Left ventricle myocardium superior (tissue), 1 donor: Measurements from ENCODE around the gene PPP1CB. TPM values are rescaled to one million over a fixed set of nuclear protein-coding genes. Genes with fewer than 3 reads are reported as not detected.

ENCODE experiments used
- ATAC-seq: fragments of 200-7000 bp; cut with Tn5 transposase; one replicate; pipeline ENCODE4 v1.9.1; 2020; ENCODE audit warnings: mild to moderate bottlenecking, moderate library complexity
- DNase-seq: peaks from one replicate; pipeline ENCODE4 v3.0.0-alpha.2; 2020
- intact Hi-C: fragments of 100-400 bp; cut with micrococcal nuclease; formaldehyde crosslinking; loops from one replicate; pipeline ENCODE4 v1.11.0; 2022
- long read RNA-seq: library from polyadenylated mRNA; unstranded; transcript quantifications from one replicate; pipeline ENCODE4 v2.0.0, GENCODE V29; 2021
- total RNA-seq: library from RNA; stranded (reverse); fragmentation: NEBNext Ultra II Directional; extraction: Animal tissue kit (Norgen Biotek cat#: 25700); gene quantifications from one replicate; pipeline ENCODE4 v1.2.1, GENCODE V29; 2021
- donor health status: DM: no; HTN: yes; CAD: no; lungs with severe emphysema.

The PPP1CB gene
- total RNA-seq = 434 TPM
- long read RNA-seq, full-length matches to known transcripts = 801 of 828 reads
- long read RNA-seq, partial matches to known transcripts = 12 of 828 reads
- long read RNA-seq, other reads (novel, unspliced or antisense) = 15 of 828 reads

DNA sequence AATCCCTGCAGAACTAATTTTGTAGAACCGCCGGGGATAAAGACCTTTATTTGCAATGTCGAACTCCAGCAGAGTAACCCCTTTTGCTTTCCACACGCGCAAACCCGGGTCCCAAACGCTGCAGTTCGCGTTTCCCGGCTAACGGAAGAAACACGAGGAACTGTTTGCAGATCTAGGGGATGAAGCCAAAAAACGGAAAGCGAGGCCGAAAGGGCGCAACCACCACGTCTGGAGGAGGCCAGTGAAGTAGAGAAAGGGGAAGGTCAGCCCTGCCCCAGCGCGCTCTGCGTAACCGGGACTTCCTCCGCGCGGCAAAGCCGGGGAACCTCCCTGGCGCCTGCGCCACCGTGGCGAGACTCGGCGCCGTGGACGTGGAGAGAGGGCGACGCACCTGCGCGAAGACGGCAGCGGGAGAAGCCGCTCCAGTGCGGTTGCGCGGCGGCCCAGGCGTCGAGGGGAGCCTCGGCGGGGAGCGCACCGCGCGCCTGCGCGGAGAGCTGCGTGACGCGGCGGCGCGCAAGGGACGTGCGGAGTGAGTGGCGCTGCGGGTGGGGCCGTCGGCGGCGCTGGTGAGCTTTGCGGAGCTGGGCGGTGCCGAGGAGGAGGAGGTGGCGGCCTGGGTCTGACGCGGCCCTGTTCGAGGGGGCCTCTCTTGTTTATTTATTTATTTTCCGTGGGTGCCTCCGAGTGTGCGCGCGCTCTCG, at the start of gene PPP1CB:
Gene PPP1CB, plus strand, starts transcription at position 579 of the 704 bp plus-strand sequence. CDS start 295 bp downstream, outside the sequence.
- ATAC-seq = peak; percentile 95
- intact Hi-C loops = loop anchor here (5.0 kb wide), 1 partner anchor 159 kb away; no protein-coding TSS in a partner anchor

DNA sequence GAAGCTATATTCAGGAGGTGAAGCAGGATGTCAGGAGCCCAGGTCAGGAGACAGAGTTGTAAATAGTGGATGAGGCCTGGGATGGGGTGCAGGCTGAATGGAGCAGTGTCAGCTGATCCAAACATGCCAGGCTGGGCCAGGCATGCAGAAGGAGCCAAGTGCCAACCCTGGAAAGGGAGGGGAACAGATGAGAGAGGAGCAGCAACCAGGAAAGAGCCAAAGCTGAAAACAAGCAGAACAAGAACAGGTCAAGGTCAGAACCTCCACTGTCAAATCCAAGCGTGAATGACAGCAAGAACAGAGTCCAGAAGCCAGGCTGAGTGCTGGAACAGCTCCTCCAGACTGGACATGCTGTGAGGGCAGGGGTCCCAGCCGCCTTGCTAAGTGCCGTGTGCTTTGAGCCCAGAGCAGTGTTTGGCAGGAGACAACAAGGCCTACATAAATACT, 49.2 kb upstream of the PPP1CB start:
- DNase-seq (peak; percentile 78), ATAC-seq (peak; percentile 98)
- intact Hi-C loops = no loop called here

More for the DNA sequence above, at the start of gene PPP1CB:
- DNase-seq = peak; percentile 98

GRCh38 chr2:28702878-28703277, 48.8 kb upstream of the PPP1CB start:
- no peak for ATAC-seq
- intact Hi-C loops = no loop called here
- DNase-seq = no peak

DNA sequence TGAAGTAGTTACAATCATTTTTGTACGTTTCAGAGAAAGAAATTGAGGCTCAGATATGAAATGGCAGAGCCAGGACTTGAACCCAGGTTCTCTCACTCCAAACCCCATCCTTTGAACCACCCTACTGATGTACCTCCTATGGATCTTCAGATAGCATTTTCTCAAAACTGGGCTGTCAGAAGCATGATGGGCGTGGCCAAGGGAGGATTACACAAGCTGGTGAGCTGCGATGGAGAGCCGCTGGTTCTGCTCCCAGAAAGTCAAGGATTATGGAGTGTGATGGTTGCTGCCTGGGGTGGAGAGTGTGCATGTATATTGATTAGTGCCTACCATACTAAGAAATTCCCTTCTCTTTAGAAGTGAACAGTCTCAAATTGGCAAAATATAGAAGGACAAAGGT, 47.0 kb upstream of the PPP1CB start:
- DNase-seq (no peak), ATAC-seq (no peak)
- intact Hi-C loops = no loop called here

DNA sequence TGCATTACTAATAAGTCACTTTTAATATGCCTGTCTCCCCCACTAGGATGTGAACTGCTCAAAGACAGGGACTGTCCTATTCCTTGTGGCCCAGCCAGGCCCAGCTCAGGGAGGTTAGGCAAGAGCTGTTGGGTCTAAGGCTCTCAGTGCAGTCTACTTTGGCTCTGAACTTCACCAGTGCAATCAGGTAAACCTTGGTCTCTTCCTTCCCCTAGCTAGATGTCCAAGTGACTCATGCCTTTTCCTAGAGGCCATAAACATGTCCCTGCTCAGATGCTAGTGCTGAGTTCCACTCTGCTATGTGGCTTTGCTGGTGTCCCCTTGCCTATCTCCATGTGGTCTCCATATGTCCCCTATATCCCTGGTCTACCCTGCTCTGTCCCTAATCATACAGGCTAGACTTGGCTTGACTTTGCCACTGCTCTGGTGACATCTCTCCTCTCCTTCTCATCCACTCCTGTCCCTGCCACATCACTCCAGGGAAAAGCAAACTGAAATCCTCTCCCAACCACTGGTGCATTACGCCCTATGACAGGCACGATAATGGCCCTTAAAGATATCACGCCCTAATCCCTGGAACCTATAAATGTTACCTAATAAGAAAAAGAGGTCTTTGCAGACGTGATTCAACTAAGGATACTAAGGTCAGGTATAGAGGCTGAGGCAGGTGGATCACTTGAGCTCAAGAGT, 45.7 kb upstream of the PPP1CB start:
- ATAC-seq (no peak), DNase-seq (no peak)
- intact Hi-C loops = no loop called here

DNA sequence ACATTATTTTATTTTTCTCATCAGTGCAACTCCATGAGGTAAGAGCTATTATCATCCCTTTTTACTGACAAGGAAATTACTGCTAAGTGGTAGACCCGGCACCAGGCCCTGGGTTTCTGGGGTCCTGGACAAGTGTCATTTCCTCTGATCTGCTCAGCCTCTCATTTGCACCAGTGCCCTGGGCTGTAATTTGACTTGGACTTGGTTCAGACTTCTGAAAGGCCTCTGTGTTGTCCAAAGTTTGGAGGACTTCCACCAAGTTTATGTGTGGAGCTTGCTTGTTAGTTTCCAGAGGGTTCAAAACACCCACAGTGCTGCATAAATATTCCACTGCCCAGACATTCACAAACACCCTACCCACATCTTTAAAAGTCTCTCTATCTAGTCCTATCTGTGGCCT, 44.0 kb upstream of the PPP1CB start:
- DNase-seq = no peak
- no peak for ATAC-seq
- intact Hi-C loops = no loop called here

- DNase-seq (no peak), ATAC-seq (no peak)
- intact Hi-C loops = no loop called here
Measured at GRCh38 chr2:28709101-28709500, 42.5 kb upstream of the PPP1CB start.

GRCh38 chr2:28710545-28710944, 41.1 kb upstream of the PPP1CB start:
- peak; percentile 40 for ATAC-seq
- intact Hi-C loops = no loop called here
- DNase-seq = no peak

DNA sequence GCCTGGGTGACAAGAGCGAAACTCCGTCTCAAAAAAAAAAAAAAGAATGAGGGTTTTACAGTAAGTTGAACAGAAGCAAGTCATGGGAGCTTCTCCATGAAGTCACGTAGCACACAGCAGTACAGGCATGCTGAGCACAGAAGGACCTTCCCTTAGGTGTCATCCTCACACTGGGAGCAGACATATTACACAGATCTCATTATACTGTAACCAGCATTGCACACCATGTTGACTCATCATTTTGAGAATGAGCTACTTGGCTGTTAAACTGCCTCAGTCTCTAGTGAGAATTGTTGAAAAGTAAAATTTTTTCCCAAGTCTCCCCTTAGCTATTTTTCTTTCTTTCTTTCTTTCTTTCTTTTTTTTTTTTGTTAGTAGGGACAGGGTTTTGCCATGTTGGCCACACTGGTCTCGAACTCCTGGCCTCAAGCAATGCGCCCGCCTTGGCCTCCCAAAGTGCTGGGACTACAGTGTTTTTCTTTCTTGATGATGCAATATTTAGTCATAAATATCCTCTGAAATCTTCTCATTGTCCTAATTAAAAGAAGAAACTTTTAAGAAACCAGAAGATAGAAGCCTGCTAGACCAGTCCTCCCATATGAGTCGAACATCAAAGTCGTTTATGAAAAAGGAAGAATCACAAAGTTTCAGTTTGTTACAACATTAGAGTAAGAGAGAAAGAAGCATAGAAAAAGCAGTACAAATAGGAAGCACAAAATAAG, 37.9 kb upstream of the PPP1CB start:
- ATAC-seq = no peak
- intact Hi-C loops = no loop called here
- DNase-seq = no peak

GRCh38 chr2:28716265-28716865, 35.3 kb upstream of the PPP1CB start:
- ATAC-seq = peak; percentile 84
- intact Hi-C loops = no loop called here

DNA sequence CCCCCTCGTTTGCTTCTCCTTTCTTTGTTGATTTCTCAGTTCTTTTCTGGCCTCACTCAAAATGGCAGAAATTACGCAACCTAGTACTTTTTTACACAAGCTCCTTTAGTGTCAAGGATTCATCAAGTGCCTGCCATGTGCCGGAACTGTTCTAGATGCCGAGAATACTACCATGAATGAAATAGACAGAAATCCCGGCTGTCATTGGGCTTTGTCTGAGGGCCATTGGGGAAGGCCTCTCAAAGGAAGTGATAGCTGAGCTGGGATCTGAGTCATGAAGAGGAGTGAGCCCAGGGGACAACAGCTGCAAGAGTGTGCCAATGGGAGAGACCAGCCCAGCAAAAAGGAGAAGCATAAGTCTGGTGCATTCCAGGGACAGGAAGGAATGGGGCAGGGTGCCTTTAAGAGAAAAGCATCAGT, 34.3 kb upstream of the PPP1CB start:
- intact Hi-C loops = no loop called here

More at GRCh38 chr2:28716265-28716865, 35.3 kb upstream of the PPP1CB start:
- DNase-seq = no peak

DNA sequence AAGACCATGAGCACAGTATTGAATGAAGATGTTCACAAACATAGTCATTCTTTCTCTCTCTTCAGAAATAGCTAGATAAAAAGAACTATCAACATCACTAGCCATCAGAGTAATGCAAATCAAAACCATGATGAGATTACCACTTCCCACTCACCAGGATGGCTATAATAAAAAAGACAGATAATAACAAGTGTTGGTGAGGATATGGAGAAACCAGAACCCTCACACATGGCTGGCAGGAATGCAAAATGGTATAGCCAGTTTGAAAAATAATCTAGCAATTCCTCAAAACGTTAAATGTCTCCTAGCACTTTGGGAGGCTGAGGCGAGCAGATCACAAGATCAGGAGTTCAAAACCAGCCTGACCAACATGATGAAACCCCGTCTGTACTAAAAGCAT, 31.3 kb upstream of the PPP1CB start:
- no peak for DNase-seq
- no peak for ATAC-seq
- intact Hi-C loops = no loop called here

More for the DNA sequence above, 34.3 kb upstream of the PPP1CB start:
- ATAC-seq (peak; percentile 89), DNase-seq (peak; percentile 49)

DNA sequence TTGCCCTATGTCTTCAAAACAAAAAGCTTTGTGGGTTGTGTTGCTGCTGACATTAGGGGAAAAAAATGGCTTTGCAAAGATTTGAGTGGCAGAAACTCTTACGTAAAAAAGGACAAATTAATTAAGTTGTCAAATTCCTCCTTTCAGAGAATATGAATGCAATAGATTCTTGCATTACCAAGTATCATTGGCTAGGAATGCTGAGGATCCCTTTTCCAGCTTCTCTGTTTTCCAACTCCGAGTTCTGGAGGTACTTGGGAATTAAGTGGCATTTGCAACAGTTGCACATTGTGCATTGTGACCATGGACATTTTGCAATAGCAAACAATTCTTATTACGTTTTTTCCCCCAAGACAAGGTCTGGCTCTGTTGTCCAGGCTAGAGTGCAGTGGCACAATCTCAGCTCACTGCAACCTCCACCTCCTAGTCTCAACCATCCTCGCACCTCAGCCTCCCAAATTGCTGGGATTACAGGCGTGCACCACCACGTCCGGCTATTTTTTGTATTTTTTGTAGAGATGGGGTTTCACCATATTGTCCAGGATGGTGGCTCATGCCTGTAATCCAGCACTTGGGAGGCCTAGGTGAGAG, 29.9 kb upstream of the PPP1CB start:
- intact Hi-C loops = no loop called here
- DNase-seq (no peak), ATAC-seq (no peak)

DNA sequence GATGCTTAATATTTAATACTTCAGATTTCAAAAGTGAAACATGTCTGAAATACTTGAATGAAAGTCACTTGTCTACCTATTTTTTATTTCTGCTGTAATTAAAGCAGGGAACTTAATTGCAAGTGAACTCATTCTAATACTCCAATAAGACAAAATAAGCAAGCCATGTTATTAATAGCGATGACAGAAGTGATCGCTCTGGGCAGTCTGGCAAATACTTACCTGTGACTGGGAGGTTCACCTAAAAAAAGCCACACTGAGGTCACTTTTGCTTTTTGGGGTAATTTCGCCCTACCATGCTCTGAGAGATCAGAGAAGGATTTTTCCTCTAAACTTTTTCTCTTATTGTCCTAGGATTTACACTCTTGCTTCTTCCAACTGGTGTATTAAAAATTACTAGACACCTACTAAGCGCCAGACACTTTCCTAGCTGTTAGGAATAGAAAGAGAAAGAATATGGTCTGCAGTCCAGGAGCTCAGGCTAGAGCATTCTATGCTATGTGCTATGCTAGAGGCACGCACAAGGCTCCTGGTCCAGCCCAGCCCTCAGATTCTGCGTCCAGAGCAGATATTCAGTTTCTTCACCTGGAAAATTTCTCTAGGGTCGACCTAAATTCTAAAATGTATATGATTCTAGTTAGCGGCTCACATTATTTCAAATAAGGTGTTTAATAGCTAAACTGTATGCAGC, 26.5 kb upstream of the PPP1CB start:
- DNase-seq (no peak), ATAC-seq (peak; percentile 69)
- intact Hi-C loops = no loop called here

- intact Hi-C loops = no loop called here
- no peak for ATAC-seq
- DNase-seq = no peak
Measured at GRCh38 chr2:28726177-28726576, 25.5 kb upstream of the PPP1CB start.

GRCh38 chr2:28729698-28730097, 21.9 kb upstream of the PPP1CB start:
- intact Hi-C loops = no loop called here
- ATAC-seq (no peak), DNase-seq (no peak)

- ATAC-seq = no peak
- intact Hi-C loops = no loop called here
- no peak for DNase-seq
Measured at GRCh38 chr2:28730641-28731146, 20.9 kb upstream of the PPP1CB start.

DNA sequence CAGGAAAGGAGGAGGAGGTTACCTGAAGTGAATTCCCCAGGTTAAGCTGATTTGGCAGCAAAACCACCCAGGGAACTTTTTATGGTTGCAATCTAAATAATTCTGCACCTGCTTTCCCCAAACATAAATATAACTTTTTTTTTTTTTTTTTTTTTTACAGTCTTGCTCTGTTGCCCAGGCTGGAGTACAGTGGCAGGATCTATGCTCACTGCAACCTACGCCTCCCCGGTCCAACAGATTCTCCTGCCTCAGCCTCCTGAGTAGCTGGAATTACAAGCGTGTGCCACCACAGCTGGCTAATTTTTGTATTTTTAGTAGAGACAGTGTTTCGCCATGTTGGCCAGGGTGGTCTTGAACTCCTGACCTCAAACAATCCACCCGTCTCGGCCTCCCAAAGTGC, 16.1 kb upstream of the PPP1CB start:
- ATAC-seq = peak; percentile 36
- intact Hi-C loops = no loop called here
- DNase-seq = no peak
